Neural progenitor cell (in vitro differentiated cells): ENCODE data around the gene LY6G5C. TPM values are rescaled to one million over a fixed set of nuclear protein-coding genes. Genes with fewer than 3 reads are reported as not detected.
"Not testable (repeated sequence)": the region's sequence is repeated elsewhere in the genome, so short reads cannot be mapped to it uniquely, and the experiment has no call there.

Experiments
- DNase-seq: peaks from one replicate; pipeline ENCODE4 v3.0.0-alpha.2; 2016; ENCODE audit warnings: low spot score
- H2AFZ ChIP-seq: fragments of 200-600 bp; sonication (generic); replicated peaks from 2 replicates; pipeline ENCODE4 v1.6.1; 2016; ENCODE audit warnings: antibody characterized with exemption
- H3F3A ChIP-seq: fragments of 200-600 bp; sonication (generic); 2 replicates; pipeline ENCODE4 v1.6.1; 2016; ENCODE audit warnings: antibody characterized with exemption, low read depth
- H3K27ac ChIP-seq: fragments of 200-600 bp; sonication (generic); 2 replicates; pipeline ENCODE4 v1.5.1; 2016; ENCODE audit warnings: mild to moderate bottlenecking
- H3K27me3 ChIP-seq: fragments of 200-600 bp; sonication (generic); 2 replicates; pipeline ENCODE4 v1.6.1; 2016; ENCODE audit warnings: mild to moderate bottlenecking, moderate library complexity
- H3K36me3 ChIP-seq: fragments of 200-600 bp; sonication (generic); 2 replicates; pipeline ENCODE4 v1.5.1; 2016
- H3K4me1 ChIP-seq: fragments of 200-600 bp; sonication (generic); 2 replicates; pipeline ENCODE4 v1.6.1; 2016; ENCODE audit warnings: mixed run types
- H3K4me2 ChIP-seq: fragments of 200-600 bp; sonication (generic); 2 replicates; pipeline ENCODE4 v1.6.1; 2016
- H3K4me3 ChIP-seq: fragments of 200-600 bp; sonication (generic); 2 replicates; pipeline ENCODE4 v1.5.1; 2016
- H3K79me2 ChIP-seq: fragments of 200-600 bp; sonication (generic); 2 replicates; pipeline ENCODE4 v1.6.1; 2016; ENCODE audit warnings: low read depth
- H3K9ac ChIP-seq: fragments of 200-600 bp; sonication (generic); 2 replicates; pipeline ENCODE4 v1.6.1; 2016
- H3K9me3 ChIP-seq: fragments of 200-600 bp; sonication (generic); 2 replicates; pipeline ENCODE4 v1.5.1; 2016; ENCODE audit warnings: low read depth
- H4K20me1 ChIP-seq: fragments of 200-600 bp; sonication (generic); 2 replicates; pipeline ENCODE4 v1.6.1; 2016; ENCODE audit warnings: low read depth
- H3K27ac Mint-ChIP-seq: 3 replicates; pipeline ENCODE4 v1.8.0; 2021; ENCODE audit warnings: mixed read lengths
- H3K27me3 Mint-ChIP-seq: 2 replicates; pipeline ENCODE4 v1.8.0; 2022; ENCODE audit warnings: low read depth, mild to moderate bottlenecking, inconsistent platforms, moderate library complexity, mixed read lengths; ENCODE audit not compliant: insufficient read depth
- H3K36me3 Mint-ChIP-seq: 3 replicates; pipeline ENCODE4 v1.8.0; 2021; ENCODE audit warnings: mixed read lengths
- H3K4me1 Mint-ChIP-seq: 3 replicates; pipeline ENCODE4 v1.8.0; 2021; ENCODE audit warnings: mixed read lengths
- H3K4me3 Mint-ChIP-seq: 3 replicates; pipeline ENCODE4 v1.8.0; 2021; ENCODE audit warnings: mild to moderate bottlenecking, moderate library complexity, mixed read lengths
- H3K9me3 Mint-ChIP-seq: 3 replicates; pipeline ENCODE4 v1.8.0; 2020; ENCODE audit warnings: mixed read lengths
- EZH2 ChIP-seq: fragments of 200-600 bp; sonication (generic); IDR thresholded peaks from 2 replicates; pipeline ENCODE4 v1.6.1; 2017; ENCODE audit warnings: antibody characterized with exemption, mild to moderate bottlenecking, moderate library complexity
- EZH2phosphoT487 ChIP-seq: fragments of 200-600 bp; sonication (generic); IDR thresholded peaks from 2 replicates; pipeline ENCODE4 v1.6.1; 2017; ENCODE audit warnings: antibody characterized with exemption
- total RNA-seq: library from RNA; depleted of rRNA; stranded (reverse); fragments of >200 nt; gene quantifications from 2 replicates; pipeline ENCODE4 v1.2.3, GENCODE V29; 2015; ENCODE audit warnings: low replicate concordance
- TF ChIP-seq, protein P1 (sequence below): fragments of 200-600 bp; sonication (generic); IDR thresholded peaks from 2 replicates; pipeline ENCODE4 v1.5.1; 2017; ENCODE audit warnings: antibody characterized with exemption, mild to moderate bottlenecking

LY6G5C gene
- total RNA-seq, 1 donor from 2014 or later = not detected

DNA sequence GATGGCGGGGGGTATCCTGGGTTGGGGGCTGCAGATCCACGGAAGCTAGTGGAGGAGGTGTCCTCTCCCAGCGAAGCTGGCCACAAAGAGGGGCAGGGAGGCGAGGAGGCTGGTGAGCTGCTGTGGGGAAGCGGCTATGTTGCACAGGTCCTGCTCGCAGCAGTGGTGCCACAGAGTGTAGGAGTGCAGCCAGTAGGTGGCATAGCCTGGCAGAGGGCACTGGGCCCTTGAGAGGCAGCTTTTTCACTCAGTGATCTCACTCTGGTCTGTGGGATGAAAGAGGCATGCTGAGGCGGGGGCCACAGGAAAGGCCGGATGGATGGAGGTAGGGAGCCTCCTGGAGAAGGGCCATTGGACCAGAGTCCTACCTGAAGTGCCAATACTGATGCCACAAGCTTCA, 31.4 kb upstream of the LY6G5C start:
- Histone ChIP-seq H3K4me3 (no peak overlapping the region), H2AFZ (no peak overlapping the region), H3K27ac (no peak overlapping the region), H3F3A (peaks cover 21% of the 10 kb centered on the region), H3K4me2 (no peak overlapping the region), H3K79me2 (no peaks in the 10 kb centered on the region), H3K36me3 (no peaks in the 10 kb centered on the region), H3K9ac (no peak overlapping the region), H3K9me3 (no peaks in the 10 kb centered on the region), H3K4me1 (peaks cover 25% of the 10 kb centered on the region), H3K27me3 (no peaks in the 10 kb centered on the region), H4K20me1 (no peaks in the 10 kb centered on the region)
- no peak for TF ChIP-seq EZH2phosphoT487
- TF ChIP-seq EZH2 = no peak
- Mint-ChIP-seq H3K27me3 (peaks cover 17% of the 10 kb centered on the region), H3K9me3 (no peaks in the 10 kb centered on the region), H3K27ac (peak overlapping the region; percentile 84), H3K4me1 (peaks cover 46% of the 10 kb centered on the region), H3K4me3 (peak overlapping the region; percentile 75), H3K36me3 (no peaks in the 10 kb centered on the region)
- DNase-seq = no peak

DNA sequence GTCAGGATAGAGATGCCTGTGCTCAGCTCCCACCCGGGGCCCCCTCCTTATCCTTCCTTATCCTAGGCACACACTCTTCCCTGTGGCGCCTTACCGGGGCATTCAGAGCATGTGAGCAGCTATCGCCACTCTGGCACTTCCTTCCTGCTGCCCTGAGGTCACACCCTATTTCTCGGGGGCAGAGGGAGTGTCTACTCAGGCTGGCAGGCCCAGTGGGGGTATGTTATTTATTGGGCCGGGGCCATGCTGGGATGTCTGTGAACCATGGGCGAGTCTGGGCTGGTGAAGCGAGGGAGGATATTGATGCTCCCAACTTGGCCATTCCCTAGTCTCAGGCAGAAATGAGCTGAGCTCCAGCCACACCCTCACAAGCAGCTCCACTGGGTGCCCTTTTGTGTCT, 30.4 kb upstream of the LY6G5C start:
- peak overlapping the region; percentile 75 for H3K4me3 Mint-ChIP-seq
- Histone ChIP-seq H3K9me3 (no peaks in the 10 kb centered on the region), H3K4me2 (no peak overlapping the region), H3K27ac (no peak overlapping the region), H3F3A (peaks cover 21% of the 10 kb centered on the region), H3K79me2 (no peaks in the 10 kb centered on the region), H3K9ac (no peak overlapping the region), H3K27me3 (no peaks in the 10 kb centered on the region), H4K20me1 (no peaks in the 10 kb centered on the region), H3K36me3 (no peaks in the 10 kb centered on the region), H3K4me1 (peaks cover 25% of the 10 kb centered on the region), H2AFZ (no peak overlapping the region), H3K4me3 (no peak overlapping the region)
- H3K27ac Mint-ChIP-seq = no peak overlapping the region
- no peak for DNase-seq
- TF ChIP-seq, protein P1, sequence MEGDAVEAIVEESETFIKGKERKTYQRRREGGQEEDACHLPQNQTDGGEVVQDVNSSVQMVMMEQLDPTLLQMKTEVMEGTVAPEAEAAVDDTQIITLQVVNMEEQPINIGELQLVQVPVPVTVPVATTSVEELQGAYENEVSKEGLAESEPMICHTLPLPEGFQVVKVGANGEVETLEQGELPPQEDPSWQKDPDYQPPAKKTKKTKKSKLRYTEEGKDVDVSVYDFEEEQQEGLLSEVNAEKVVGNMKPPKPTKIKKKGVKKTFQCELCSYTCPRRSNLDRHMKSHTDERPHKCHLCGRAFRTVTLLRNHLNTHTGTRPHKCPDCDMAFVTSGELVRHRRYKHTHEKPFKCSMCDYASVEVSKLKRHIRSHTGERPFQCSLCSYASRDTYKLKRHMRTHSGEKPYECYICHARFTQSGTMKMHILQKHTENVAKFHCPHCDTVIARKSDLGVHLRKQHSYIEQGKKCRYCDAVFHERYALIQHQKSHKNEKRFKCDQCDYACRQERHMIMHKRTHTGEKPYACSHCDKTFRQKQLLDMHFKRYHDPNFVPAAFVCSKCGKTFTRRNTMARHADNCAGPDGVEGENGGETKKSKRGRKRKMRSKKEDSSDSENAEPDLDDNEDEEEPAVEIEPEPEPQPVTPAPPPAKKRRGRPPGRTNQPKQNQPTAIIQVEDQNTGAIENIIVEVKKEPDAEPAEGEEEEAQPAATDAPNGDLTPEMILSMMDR = no peak
- no peak for TF ChIP-seq EZH2phosphoT487
- TF ChIP-seq EZH2 = no peak
- no peaks in the 10 kb centered on the region for H3K36me3 Mint-ChIP-seq
- H3K4me1 Mint-ChIP-seq = peaks cover 44% of the 10 kb centered on the region
- no peaks in the 10 kb centered on the region for H3K9me3 Mint-ChIP-seq
- peaks cover 19% of the 10 kb centered on the region for H3K27me3 Mint-ChIP-seq

DNA sequence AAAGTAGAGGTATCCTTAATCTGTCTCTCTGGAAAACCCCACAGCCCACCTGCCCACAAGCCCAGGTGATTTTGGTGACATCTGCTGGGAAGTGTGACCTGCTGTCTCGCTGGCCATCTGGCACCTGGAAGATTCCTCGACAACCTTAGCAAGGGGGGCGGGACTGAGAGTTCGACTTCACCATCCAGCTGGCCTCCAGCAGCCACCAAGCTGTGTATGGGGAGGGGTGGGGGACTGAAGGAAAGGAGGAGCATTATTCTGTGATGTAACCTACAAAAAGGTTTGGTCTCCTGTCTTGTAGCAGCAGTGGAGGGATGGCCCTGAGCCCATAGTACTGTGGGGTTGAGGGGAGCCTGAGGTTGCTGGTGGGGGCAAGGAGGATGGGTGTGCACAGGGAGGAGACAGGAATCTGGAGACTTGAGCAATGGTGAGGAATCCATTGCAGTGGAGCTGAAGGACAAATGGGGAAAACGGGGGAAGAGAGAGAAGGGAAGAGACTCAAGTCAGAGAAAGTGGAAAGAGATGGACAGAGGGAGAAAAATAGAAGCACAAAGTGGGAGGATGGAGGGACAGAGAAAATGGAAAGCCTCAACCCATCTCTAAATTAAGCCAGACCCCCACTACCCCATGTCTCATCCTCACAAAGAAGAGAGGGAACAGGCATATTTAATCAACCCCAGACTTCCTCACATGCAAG, 29.8 kb upstream of the LY6G5C start:
- Histone ChIP-seq H3K79me2 (no peaks in the 10 kb centered on the region), H3K4me3 (no peak overlapping the region), H3F3A (peaks cover 21% of the 10 kb centered on the region), H3K4me2 (no peak overlapping the region), H3K27me3 (no peaks in the 10 kb centered on the region), H3K4me1 (peaks cover 25% of the 10 kb centered on the region), H3K9ac (no peak overlapping the region), H3K9me3 (no peaks in the 10 kb centered on the region), H3K27ac (no peak overlapping the region), H2AFZ (no peak overlapping the region), H3K36me3 (no peaks in the 10 kb centered on the region), H4K20me1 (no peaks in the 10 kb centered on the region)
- no peaks in the 10 kb centered on the region for H3K36me3 Mint-ChIP-seq
- TF ChIP-seq EZH2 (no peak), EZH2phosphoT487 (no peak)
- TF ChIP-seq, protein P1 = no peak
- peaks cover 43% of the 10 kb centered on the region for H3K4me1 Mint-ChIP-seq
- H3K4me3 Mint-ChIP-seq = peak overlapping the region; percentile 5
- no peak for DNase-seq
- H3K27me3 Mint-ChIP-seq = peaks cover 19% of the 10 kb centered on the region
- H3K27ac Mint-ChIP-seq = peak overlapping the region; percentile 4
- H3K9me3 Mint-ChIP-seq = no peaks in the 10 kb centered on the region

DNA sequence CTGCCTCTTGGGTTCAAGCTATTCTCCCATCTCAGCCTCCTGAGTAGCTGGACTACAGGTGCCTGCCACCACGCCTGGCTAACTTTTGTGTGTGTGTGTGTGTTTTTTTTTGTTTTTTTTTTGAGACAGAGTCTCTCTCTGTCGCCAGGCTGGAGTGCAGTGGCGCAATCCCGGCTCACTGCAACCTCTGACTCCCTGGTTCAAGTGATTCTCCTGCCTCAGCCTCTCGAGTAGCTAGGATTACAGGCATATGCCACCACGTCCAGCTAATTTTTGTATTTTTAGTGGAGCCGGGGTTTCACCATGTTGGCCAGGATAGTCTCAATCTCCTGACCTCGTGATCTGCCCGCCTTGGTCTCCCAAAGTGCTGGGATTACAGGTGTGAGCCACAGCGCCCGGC, 28.3 kb upstream of the LY6G5C start:
- H3K79me2 ChIP-seq, H3K36me3 ChIP-seq, H3K9ac ChIP-seq, H3K4me2 ChIP-seq, H3K27me3 ChIP-seq, H3K4me3 ChIP-seq, H3K4me3 Mint-ChIP-seq, H4K20me1 ChIP-seq, DNase-seq, H3K27ac ChIP-seq, H3K36me3 Mint-ChIP-seq, H3K27ac Mint-ChIP-seq, H3K9me3 ChIP-seq, H3K9me3 Mint-ChIP-seq, H2AFZ ChIP-seq: not testable (repeated sequence)
- H3K4me1 ChIP-seq = peaks cover 12% of the 10 kb centered on the region
- peaks cover 32% of the 10 kb centered on the region for H3K4me1 Mint-ChIP-seq
- peaks cover 17% of the 10 kb centered on the region for H3K27me3 Mint-ChIP-seq
- peaks cover 11% of the 10 kb centered on the region for H3F3A ChIP-seq
